ENCODE data around the gene DTD2.

GRCh38 chr14:31449971-31450610 lies 7.2 kb downstream of the DTD2 start:
- peak; percentile 56; the same call in 1 of the 2 replicates for TF ChIP-seq GATA2 (IDR thresholded peaks at IDR 0.05; ENCODE audit: low read depth, low read length)
- no peak for TF ChIP-seq GATA3 (IDR thresholded peaks at IDR 0.05; ENCODE audit: low read depth, low read length)
